ENCODE measurements around the gene CRB1.

CRB1 gene

DNA sequence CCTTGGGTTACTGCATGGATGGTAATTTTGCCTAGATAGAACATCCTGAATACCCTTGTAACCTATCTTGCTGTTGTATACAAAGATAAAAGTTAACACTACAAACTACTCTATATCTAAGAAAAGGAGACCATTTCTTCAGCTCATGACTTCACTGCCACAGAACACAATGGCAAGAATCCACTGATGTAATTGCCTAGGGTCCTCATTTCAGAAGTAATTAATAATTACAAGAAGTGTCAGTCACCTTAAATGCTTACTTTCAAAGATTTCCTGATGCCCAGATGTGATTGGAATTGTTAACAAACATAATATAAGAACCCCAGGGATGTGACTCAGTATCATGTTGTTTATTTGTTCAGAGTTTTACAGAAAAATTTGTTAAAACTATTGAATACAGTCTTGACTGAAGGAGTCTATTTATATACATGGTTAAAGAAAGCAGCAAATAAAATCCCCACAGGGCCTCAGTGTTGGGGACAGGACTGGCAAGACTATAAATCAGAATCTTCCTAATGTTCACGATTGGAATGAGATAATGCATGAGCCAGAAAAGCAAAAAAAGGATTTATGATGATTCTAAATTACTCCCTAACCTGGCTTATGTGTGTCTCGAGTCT lies 83.9 kb downstream of the CRB1 start:
- DNase-seq (ENCODE audit: low read depth): no peak

DNA sequence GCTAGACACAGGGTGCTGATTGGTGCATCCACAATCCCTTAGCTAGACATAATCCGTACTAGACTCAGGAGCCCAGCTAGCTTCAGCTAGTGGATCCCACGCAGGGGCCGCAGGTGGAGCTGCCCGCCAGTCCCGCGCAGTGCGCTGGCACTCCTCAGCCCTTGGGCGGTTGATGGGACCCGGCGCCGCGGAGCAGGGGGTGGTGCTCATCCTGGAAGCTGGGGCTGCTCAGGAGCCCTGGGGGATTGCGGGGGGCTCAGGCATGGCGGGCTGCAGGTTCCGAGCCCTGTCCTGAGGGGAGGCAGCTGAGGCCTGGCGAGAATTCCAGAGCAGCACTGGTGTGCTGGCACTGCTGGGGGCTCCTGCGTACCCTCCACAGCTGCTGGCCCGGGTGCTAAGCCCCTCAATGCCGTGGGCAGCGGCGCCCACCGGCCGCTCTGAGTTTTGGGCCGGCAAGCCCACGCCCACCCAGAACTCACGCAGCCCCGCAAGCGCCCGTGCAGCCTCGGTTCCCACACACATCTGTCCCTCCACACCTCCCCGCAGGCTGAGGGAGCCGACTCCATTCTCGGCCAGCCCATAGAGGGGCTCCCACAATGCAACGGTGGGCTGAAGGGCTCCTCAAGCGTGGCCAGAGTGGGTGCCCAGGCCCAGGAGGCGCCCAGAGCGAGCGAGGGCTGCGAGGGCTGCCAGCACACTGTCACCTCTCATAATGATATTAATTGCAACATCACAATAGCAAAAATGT lies 87.4 kb downstream of the CRB1 start:
- DNase-seq (ENCODE audit: low read depth): no peak

DNA sequence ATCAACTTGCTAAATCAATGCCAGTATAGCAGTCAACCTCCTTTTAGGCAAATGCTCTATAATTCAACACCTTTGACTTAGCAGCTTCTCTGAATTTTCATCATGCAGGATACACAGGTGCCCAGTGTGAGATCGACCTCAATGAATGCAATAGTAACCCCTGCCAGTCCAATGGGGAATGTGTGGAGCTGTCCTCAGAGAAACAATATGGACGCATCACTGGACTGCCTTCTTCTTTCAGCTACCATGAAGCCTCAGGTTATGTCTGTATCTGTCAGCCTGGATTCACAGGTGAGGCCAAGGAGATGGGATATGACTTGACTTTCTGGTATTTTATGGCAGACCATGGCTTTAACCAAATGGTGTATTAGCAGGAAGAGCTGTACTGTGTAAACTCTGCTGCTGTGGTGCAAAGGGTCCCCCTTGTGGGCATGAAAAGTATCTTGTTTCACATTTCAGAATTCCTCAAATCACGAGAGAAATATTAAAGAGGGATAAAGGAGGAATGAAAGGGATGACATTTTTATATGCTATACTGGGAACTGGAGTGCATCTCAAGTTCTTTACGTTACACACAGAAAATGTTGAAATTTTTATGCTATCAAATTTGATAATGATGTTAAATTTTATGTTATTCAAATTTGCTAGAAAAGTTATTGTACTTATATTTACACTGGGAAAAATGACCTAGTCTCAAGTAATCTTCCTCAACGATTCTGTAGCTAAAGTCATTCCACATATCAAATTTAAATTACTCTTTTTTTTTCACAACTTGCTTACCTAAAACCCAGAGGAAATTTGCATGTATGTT lies 88.9 kb downstream of the CRB1 start:
- peak; percentile 40 for DNase-seq (ENCODE audit: low read depth)

DNA sequence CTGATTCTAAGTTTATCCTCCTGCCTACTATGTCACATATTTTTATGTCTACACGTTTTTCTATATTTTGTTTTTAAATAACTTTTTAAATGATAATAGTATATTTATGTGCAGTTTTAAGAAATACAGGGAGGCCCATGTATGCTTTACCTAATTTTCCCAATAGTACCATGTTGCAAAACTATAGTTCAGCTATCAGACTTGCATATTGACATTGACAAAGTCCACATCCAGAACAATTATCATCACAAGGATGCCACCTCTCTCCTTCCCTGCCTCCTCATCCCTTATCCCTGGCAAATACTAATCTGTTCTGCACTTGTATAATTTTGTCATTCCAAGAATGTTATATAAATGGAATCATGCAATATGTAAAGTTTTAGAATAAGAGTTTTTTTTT lies 90.9 kb downstream of the CRB1 start:
- DNase-seq (ENCODE audit: low read depth): no peak

DNA sequence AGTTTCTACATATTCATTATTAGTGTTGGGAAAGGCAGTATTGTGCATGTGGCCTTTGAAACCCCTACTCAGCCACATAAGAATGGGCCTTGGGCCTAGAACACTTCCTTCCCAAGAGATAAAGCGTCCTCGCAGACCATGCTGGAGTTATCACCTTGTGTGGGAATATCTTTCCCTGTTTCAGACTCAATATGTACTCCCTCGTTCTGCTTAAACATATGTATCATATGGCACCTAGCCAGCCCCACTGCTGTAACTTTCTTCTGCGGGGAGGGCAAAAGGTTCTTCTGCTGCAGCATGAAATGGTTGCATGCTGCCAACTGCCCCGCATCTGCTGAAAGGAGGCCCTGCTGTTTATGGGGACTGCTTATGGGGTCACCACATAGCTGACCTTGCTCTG lies 92.0 kb downstream of the CRB1 start:
- DNase-seq (ENCODE audit: low read depth): no peak

DNA sequence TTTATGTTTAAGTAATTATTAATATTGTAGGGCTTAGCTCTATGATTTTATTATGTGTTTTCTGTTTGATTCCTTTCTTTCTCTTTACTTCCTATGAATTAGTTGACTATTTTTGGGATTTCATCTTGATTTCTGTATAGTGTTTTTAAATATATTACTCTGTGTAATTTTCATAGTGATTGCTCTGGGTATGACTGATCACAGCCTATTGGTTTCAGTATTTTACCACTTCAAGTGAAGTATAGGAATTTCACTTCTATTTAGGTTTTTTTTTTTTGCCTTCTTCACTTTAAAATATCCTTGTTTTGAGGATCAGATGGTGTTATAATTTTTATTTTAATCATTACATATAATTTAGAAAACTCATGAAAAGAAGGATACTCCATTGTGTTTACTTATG lies 94.8 kb downstream of the CRB1 start:
- no peak for DNase-seq (ENCODE audit: low read depth)

DNA sequence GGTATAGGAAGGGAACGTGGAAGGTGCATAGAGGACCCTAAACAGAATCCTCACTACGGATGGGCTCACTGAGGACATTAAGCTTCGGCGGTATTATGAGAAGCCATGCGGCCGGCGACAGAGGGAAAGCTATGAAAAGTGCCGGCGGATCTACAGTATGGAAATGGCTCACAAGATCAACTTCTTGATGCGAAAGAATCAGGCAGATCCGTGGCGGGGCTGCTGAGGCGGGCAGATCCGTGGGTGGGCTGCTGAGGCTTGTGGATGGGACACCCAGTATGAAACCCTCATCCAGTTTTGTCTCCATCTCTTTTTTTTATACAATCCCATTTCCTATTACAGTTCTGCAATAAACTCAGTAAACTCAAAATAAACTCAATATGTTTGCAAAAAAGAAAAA lies 95.8 kb downstream of the CRB1 start:
- no peak for DNase-seq (ENCODE audit: low read depth)

DNA sequence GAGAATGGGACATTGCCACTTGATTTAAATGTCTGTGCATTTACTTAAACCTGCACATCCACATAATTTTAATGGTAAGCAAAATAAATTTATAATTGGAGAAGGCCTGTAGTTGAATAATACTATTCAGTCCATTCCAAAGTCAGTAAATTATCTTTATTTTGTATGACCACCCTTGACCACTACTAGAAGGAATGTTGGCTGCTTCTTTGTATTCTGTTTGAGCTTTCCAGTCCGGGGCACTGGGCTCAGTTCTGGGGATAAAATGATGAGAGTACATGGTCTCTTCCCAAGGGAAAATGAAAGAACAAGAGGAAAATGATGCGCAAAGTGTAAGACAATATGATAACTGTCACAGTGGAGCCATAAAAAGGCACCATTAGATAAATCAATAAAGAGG lies 98.9 kb downstream of the CRB1 start:
- no peak for DNase-seq (ENCODE audit: low read depth)

DNA sequence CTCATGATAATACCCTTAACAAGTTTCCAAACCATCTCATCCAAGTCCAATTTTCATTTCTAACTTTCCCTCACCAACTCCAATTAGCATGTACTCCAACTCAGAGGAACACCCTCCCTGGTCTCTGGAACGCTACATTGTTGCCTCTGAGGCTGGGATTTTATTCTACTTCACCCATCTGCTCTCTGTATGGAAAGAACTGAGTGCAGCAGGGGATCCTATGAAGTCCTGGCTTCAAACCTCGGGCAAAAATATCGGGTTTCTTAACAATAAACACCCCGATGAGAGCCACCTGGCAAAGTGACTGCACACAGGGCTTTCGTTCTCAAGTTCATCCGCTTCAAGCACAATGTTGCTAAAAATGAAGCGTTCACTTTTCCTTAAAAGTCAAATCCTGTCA lies 99.6 kb downstream of the CRB1 start:
- no peak for DNase-seq (ENCODE audit: low read depth)

DNA sequence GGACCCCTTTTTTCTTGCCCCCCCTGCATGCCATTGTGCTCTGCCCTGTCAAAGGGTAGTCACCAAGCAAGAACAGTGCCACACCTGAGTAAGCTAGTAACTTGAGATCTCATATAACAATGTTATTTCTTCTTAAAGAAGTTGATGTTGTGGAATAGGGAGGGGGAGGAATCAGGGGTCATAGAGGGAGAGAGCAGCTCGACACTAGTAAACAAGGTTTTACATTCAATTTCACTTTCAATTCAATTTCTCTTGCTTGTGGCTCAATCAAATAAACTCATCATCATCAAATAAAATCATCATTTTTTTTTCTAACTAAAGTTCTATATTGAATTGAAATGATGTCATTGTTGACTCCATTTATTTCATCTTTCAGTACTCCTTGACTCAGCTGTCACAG lies 106.4 kb downstream of the CRB1 start:
- DNase-seq (ENCODE audit: low read depth): no peak

DNA sequence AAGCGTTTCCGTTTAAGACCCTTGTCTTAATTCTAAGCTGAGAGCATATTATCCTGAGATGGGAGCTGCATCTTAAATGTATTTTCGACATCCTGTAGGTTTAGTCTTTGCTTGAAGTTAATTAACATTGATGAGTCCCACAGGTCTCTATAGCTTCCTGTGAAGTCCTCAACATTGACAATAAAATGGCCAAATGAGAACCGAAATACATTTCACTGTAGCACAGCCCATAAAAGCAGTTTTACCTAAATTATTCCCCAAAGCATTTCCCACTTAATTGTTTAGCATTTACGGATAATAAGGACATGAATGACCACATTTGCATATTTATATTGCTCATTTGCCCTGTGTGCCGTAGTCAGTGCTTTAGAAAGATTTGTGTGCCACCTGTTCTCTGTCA lies 116.4 kb downstream of the CRB1 start:
- DNase-seq (ENCODE audit: low read depth): no peak

DNA sequence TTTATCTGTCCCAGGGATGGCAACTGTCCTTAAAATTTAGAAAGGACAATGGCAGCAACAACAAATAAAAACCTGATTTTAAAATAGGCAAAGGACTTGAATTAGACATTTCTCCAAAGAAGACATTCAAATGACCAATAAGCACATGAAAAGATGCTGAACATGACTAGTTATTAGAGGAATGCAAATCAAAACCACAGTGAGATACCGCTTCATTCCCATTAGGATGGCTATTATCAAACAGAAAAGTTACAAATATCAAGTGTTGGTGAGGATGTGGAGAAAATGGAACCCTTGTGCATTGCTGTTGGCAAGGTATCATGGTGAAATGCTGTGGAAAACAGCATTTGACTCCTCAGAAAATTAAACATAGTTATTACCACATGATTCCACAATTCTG lies 120.7 kb downstream of the CRB1 start:
- no peak for DNase-seq (ENCODE audit: low read depth)

DNA sequence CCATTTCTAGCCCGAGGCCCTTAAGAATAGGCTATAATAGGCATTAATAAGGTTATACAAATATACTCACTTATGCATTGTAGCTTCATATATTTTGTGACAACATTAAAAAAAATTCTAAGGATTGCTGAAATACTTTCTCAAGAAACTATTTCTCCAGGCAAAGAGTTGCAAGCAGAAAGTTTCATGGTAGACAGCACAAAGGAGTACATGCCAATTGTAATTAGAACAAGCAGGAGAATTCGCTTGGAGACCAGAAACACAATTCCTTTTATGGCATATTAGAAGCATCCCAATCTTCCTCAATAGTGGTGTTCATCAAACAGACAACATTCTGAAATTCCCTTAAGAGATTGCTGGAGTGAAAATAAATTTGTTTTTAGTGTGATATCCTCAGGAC lies 122.8 kb downstream of the CRB1 start:
- no peak for DNase-seq (ENCODE audit: low read depth)

DNA sequence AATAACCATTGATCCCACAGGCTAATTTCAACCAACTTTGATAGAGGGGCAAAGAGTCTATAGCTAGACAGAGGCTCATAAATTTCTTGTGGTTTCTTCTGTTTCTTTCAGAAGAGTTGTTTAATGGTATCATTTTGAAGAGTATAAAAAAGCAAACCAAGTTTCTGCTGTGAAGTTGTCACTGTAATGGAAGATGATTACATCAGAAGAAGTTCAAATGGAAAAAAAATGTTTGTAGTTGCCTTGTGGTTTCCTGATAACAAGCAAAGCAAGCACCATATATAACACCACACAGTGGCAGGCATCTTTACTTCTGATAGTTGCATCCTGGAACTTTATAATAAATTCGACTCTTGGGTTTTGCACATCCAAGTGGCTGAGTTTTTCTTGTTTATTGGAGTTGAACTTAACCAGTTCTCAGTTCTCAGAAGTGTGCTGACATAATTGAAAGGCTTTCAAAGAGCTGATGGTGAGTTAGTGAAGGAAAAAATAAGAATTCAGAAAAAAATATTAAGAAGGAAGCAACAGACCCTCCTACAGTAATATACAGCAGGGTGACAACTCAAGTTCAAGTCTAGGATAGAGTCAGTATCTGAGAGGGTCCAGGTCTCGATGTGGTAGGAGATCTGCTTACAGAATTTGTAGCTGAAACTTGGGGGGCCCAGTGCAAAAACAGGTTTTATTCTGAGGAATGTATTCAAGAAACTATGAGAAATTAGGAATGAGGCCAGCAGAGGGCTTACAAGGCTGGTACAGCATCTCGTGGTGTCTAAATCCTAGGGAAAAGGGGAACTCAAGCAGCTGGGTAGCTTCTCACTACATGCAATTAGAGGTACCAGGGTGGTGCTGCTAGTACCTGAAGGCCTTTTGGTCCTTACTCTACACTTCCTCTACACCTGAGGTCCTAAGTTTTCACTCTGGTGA lies 123.5 kb downstream of the CRB1 start:
- no peak for DNase-seq (ENCODE audit: low read depth)

DNA sequence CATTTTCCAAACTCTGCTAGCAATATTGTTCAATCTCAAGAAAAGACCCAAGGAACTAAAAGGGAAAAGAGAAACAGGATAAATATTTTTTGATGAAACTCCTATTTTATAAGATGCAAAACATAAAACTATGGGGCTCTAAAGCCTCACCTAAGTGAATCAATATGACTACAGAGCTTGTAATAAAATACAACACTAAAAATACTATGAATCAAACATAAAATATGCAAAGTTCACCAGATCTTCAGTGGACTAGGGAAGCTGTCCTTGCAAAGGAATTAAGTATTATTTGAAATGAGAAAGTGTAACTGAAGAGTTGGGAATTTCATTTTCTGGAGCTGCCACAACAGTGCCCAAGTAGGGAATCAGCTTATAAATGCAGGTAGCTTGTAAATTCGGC lies 124.5 kb downstream of the CRB1 start:
- no peak for DNase-seq (ENCODE audit: low read depth)

DNA sequence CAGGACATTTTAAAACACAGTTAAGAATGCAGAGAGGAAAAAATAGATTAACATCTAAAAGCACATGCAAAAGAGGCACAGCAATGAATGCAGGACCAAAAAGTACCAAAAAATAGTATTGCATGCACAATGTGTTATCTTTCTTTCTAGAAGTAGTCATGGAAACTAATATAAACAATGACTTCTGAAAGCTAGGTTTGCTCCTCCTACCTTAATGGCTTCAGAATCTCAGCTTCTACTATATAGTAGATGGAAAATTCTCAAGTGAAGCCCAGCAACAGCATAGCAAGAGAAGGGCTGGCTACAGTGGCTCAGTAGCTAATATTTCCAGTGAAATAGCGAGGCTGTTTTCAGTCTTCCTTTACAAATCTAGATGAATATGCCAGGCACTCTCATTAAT lies 125.1 kb downstream of the CRB1 start:
- DNase-seq (ENCODE audit: low read depth): no peak

DNA sequence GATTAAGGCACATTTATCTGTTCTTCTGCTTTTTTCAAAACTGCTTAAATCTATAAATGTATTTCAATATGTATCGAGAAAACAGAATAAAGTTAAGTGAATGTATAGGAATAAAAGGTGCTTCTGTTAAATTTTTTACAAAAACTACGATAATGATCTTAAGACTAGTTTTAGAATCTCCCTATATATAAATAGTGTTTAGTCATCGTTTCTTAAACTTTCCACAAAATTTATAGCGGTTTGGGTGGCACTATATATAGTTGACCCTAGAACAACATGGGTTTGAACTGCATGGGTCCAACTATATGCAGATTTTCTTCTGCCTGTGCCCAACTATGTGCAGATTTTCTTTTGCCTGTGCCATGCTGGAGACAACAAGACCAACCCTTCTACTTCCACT lies 125.7 kb downstream of the CRB1 start:
- no peak for DNase-seq (ENCODE audit: low read depth)

DNA sequence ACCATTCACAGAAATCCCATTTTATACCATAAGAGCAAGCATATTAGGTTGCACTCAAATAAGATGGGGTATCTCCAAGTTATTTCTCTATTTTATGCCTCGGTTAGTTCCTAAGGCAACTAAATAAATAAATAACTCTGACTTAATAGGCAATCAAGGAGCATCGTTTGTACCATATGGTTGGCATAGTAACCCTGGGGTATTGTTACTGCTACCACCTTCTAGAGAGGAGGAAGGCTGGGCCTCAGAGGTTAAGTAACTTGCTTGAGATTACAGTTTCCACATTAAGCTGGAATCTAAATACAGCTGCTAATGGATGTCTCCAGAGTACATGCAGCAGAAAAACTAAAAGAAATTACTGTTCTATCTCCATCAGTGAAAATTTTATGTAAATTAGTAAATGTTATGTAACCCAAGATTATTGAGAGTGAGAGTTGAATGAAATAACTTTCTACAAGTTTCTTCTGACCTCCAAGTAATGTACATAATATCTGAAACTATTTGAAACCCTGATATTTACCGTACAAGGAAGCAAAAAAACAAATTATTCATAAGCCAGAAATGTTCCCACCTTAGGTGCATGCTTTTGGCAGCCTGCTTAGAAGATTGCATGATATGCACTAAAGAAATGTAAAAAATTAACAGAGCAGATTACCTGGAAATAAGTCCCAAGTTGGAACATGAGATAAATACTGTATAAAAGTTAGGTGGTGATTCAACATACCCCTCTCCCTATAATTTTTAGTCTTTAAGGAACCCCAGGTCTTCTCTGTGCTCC lies 127.0 kb downstream of the CRB1 start:
- DNase-seq (ENCODE audit: low read depth): no peak

DNA sequence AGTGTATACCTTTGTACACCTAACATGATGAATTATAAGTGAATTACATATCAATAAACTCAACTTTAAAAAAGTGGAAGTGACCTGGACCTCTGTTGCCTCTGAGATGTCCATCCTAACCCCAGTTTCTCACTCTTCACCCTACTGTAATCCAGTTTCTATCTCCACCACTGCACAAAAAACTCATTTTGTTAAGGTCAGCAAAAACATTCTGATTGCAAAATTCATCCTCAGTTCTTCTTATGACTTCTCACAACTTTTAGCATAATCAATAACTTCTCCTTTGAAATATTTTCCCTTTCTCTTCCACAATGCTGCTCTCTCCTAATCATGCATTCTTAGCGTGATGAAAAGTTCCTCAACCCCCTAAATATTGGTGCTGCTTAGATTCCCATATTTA lies 129.8 kb downstream of the CRB1 start:
- DNase-seq (ENCODE audit: low read depth): no peak

DNA sequence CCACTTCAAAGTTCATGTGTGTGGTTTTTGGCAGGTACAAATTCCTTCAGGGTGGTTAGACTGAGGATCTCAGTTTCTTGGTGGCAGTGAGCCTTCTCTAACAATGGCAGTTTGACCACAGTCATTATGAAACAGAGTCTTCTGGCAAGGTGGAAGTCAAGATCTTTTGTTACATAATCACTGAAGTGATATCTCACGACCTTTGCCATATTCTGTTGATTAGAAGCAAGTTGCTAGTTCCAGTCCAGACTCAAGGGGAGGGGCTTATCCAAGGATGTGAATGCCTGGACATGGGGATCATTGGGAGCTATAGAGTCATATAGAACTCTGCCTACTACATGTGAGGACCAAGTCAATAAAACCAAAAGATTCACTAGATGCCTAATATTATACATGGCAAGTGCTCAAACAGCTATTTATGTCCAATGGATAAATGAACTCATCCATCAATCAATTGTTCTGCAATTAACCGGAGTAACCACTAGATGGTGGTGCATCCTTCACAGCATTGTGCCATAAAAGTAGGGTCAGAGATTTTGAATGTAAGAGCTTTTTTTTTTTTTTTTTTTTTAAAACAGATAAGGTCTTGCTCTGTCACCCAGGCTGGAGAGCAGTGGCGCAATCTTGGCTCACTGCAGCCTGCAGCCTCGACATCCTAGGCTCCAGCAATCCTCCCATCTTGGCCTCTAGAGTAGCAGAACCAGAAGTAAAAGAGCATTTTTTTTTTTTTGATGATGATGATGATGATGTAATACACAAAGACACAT lies 131.9 kb downstream of the CRB1 start:
- DNase-seq (ENCODE audit: low read depth): peak; percentile 34

DNA sequence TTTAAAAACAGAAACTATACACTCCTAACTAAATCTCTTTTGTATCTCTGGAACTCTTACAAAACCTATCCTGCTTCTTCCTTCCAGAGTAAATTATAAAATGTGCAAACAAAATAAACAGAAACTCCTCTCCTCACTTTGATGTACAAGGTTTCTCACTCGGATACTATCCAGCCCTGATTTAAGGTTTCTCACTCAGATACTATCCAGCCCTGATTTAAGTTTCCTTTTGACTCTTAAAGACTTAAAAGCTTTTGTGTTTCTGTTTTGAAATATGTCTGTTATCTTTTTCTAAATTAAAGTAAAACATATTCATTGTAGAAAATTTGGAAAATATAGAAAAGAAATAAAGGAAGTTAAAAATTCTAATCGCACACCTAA lies 132.5 kb downstream of the CRB1 start:
- DNase-seq (ENCODE audit: low read depth): no peak
